ENCODE results near the gene LEFTY2.
"Not testable (repeated sequence)": the region's sequence is repeated elsewhere in the genome, so short reads cannot be mapped to it uniquely, and the experiment has no call there.

LEFTY2 gene

GRCh38 chr1:225941942-225942222 lies 862 bp upstream of the LEFTY2 start:
- H3K27ac Mint-ChIP-seq = no peak overlapping the region
- ATAC-seq (no peak), DNase-seq (no peak)
- H3K27me3 Mint-ChIP-seq = peaks cover 7% of the 10 kb centered on the region
- H3K4me3 Mint-ChIP-seq = no peak overlapping the region
- peaks cover 15% of the 10 kb centered on the region for H3K4me1 Mint-ChIP-seq
- no peaks in the 10 kb centered on the region for H3K9me3 Mint-ChIP-seq

GRCh38 chr1:225940385-225941151 lies 452 bp downstream of the LEFTY2 start:
- peaks cover 7% of the 10 kb centered on the region for H3K27me3 Mint-ChIP-seq
- no peaks in the 10 kb centered on the region for H3K9me3 Mint-ChIP-seq
- no peak overlapping the region for H3K27ac Mint-ChIP-seq
- H3K4me3 Mint-ChIP-seq = no peak overlapping the region
- ATAC-seq = peak; percentile 41
- no peak for DNase-seq
- H3K4me1 Mint-ChIP-seq = peaks cover 14% of the 10 kb centered on the region

GRCh38 chr1:225939939-225940310 lies 1.1 kb downstream of the LEFTY2 start:
- not testable (repeated sequence) for H3K27me3 Mint-ChIP-seq, ATAC-seq, H3K9me3 Mint-ChIP-seq, H3K4me3 Mint-ChIP-seq, DNase-seq, H3K27ac Mint-ChIP-seq, H3K4me1 Mint-ChIP-seq

GRCh38 chr1:225939097-225939938 lies 1.7 kb downstream of the LEFTY2 start:
- H3K9me3 Mint-ChIP-seq, H3K27ac Mint-ChIP-seq, DNase-seq, H3K4me1 Mint-ChIP-seq, H3K27me3 Mint-ChIP-seq, H3K4me3 Mint-ChIP-seq: not testable (repeated sequence)
- peak; percentile 55 for ATAC-seq

- no peaks in the 10 kb centered on the region for H3K4me1 Mint-ChIP-seq
- ATAC-seq = no peak
- no peak for DNase-seq
- no peak overlapping the region for H3K4me3 Mint-ChIP-seq
- H3K27me3 Mint-ChIP-seq = peaks cover 7% of the 10 kb centered on the region
- H3K9me3 Mint-ChIP-seq = no peaks in the 10 kb centered on the region
- no peak overlapping the region for H3K27ac Mint-ChIP-seq
Observed at GRCh38 chr1:225937048-225937968, 3.7 kb downstream of the LEFTY2 start.

GRCh38 chr1:225936523-225936922 lies 4.5 kb downstream of the LEFTY2 start:
- peaks cover 7% of the 10 kb centered on the region for H3K27me3 Mint-ChIP-seq

GRCh38 chr1:225936086-225936485 lies 4.9 kb downstream of the LEFTY2 start:
- not testable (repeated sequence) for H3K4me1 Mint-ChIP-seq, DNase-seq, H3K27me3 Mint-ChIP-seq, H3K27ac Mint-ChIP-seq, H3K4me3 Mint-ChIP-seq, ATAC-seq, H3K9me3 Mint-ChIP-seq

More at GRCh38 chr1:225936523-225936922, 4.5 kb downstream of the LEFTY2 start:
- H3K9me3 Mint-ChIP-seq = no peaks in the 10 kb centered on the region
- ATAC-seq (no peak), DNase-seq (no peak)
- no peak overlapping the region for H3K4me3 Mint-ChIP-seq
- no peak overlapping the region for H3K27ac Mint-ChIP-seq
- H3K4me1 Mint-ChIP-seq = no peaks in the 10 kb centered on the region

GRCh38 chr1:225934711-225935110 lies 6.3 kb downstream of the LEFTY2 start:
- DNase-seq (no peak), ATAC-seq (no peak)
- H3K27me3 Mint-ChIP-seq = no peaks in the 10 kb centered on the region

GRCh38 chr1:225933072-225933471 lies 7.9 kb downstream of the LEFTY2 start:
- no peak for DNase-seq
- H3K27me3 Mint-ChIP-seq = no peaks in the 10 kb centered on the region
- ATAC-seq = no peak
- peaks cover 16% of the 10 kb centered on the region for H3K4me1 Mint-ChIP-seq
- H3K27ac Mint-ChIP-seq = no peak overlapping the region
- H3K4me3 Mint-ChIP-seq = no peak overlapping the region
- no peaks in the 10 kb centered on the region for H3K9me3 Mint-ChIP-seq

More at GRCh38 chr1:225934711-225935110, 6.3 kb downstream of the LEFTY2 start:
- Mint-ChIP-seq H3K4me3 (no peak overlapping the region), H3K9me3 (no peaks in the 10 kb centered on the region), H3K27ac (no peak overlapping the region), H3K4me1 (no peaks in the 10 kb centered on the region)

- no peaks in the 10 kb centered on the region for H3K27me3 Mint-ChIP-seq
- no peak overlapping the region for H3K4me3 Mint-ChIP-seq
- DNase-seq = no peak
- ATAC-seq = no peak
- peaks cover 26% of the 10 kb centered on the region for H3K4me1 Mint-ChIP-seq
- H3K9me3 Mint-ChIP-seq = no peaks in the 10 kb centered on the region
- H3K27ac Mint-ChIP-seq = peak overlapping the region in 1 of 2 donors; percentile 92
Observed at GRCh38 chr1:225931270-225932136, 9.5 kb downstream of the LEFTY2 start.

- ATAC-seq (no peak), DNase-seq (no peak)
- Mint-ChIP-seq H3K27me3 (no peaks in the 10 kb centered on the region), H3K4me1 (peaks cover 30% of the 10 kb centered on the region), H3K9me3 (no peaks in the 10 kb centered on the region), H3K27ac (peak overlapping the region in 1 of 2 donors; percentile 19), H3K4me3 (no peak overlapping the region)
Observed at GRCh38 chr1:225930566-225930965, 10.5 kb downstream of the LEFTY2 start.

- not testable (repeated sequence) for H3K27me3 Mint-ChIP-seq, ATAC-seq, DNase-seq, H3K9me3 Mint-ChIP-seq
- H3K27ac Mint-ChIP-seq = peak overlapping the region; percentile 4 to 93
- peak overlapping the region; percentile 32 to 34 for H3K4me3 Mint-ChIP-seq
- H3K4me1 Mint-ChIP-seq = peaks cover 37% of the 10 kb centered on the region
Observed at GRCh38 chr1:225929462-225929861, 11.6 kb downstream of the LEFTY2 start.

- Mint-ChIP-seq H3K4me1 (peaks cover 37% of the 10 kb centered on the region), H3K27me3 (no peaks in the 10 kb centered on the region), H3K9me3 (no peaks in the 10 kb centered on the region), H3K4me3 (peak overlapping the region; percentile 1 to 54), H3K27ac (peak overlapping the region; percentile 96)
- DNase-seq (peak; percentile 21 to 43), ATAC-seq (no peak)
Observed at GRCh38 chr1:225928186-225929175, 12.5 kb downstream of the LEFTY2 start.

Data from stimulated activated naive CD8-positive, alpha-beta T cell treated with anti-CD3 and anti-CD28 coated beads, Interleukin-15, amount 100 ng/mL, for 72 hours (primary cell).